ENCODE measurements around the gene KNDC1.

DNA sequence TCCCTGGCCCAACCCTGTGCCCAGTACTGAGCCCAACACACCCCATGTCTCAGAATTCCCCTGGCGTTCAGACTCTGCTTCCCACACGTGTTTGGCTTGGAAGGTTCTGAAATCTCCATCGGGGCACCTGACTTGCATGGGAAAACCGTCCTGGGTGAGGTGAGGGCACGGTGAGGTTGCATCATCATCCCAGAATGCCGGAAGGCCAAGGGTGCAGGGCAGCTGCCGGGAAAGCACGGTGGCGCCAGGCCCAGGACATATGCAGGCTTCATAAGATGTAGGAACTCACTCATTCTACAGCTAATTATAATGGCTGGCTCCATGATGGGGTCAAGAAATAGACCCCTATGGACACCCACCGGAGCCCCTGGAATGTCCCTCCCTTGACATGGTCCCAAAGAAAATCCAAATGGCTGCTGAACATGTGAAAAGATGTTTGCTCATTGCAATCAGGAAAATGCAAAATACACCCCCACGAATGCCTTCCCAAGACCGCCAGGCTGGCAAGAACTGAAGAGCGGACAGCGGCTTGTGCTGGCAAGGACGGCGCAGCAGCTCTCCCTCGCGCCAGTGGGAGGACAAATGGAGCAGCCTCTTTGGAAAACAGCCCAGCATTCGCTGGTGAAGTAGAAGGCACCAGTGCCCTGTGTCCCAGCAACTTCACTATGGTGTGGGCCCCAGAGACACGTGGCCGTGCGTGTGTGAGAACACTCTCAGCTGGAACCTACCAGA is 2.3 kb downstream of the KNDC1 start:
- TF ChIP-seq POLR2A (IDR thresholded peaks at IDR 0.05) (no peak), POLR2AphosphoS5 (IDR thresholded peaks at IDR 0.05) (no peak)
- TF ChIP-seq, protein P1, sequence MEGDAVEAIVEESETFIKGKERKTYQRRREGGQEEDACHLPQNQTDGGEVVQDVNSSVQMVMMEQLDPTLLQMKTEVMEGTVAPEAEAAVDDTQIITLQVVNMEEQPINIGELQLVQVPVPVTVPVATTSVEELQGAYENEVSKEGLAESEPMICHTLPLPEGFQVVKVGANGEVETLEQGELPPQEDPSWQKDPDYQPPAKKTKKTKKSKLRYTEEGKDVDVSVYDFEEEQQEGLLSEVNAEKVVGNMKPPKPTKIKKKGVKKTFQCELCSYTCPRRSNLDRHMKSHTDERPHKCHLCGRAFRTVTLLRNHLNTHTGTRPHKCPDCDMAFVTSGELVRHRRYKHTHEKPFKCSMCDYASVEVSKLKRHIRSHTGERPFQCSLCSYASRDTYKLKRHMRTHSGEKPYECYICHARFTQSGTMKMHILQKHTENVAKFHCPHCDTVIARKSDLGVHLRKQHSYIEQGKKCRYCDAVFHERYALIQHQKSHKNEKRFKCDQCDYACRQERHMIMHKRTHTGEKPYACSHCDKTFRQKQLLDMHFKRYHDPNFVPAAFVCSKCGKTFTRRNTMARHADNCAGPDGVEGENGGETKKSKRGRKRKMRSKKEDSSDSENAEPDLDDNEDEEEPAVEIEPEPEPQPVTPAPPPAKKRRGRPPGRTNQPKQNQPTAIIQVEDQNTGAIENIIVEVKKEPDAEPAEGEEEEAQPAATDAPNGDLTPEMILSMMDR (IDR thresholded peaks at IDR 0.05 in 8 of 11, conservative IDR thresholded peaks at IDR 0.05 in 3 of 11): no peak
